ENCODE results near the gene SH3RF3. TPM values are rescaled to one million over a fixed set of nuclear protein-coding genes. Genes with fewer than 3 reads are reported as not detected.

Gene SH3RF3
- total RNA-seq, 1 donor from 2014 or later = 1.7 TPM

GRCh38 chr2:109259671-109260070, 130.7 kb downstream of the SH3RF3 start:
- H3K27me3 Mint-ChIP-seq (ENCODE audit: unreplicated experiment) = peaks cover 4% of the 10 kb centered on the region
- no peak overlapping the region for H3K4me3 Mint-ChIP-seq (ENCODE audit: unreplicated experiment)
- H3K9me3 Mint-ChIP-seq (ENCODE audit: unreplicated experiment) = peaks cover 3% of the 10 kb centered on the region
- DNase-seq = no peak
- no peaks in the 10 kb centered on the region for H3K4me1 Mint-ChIP-seq (ENCODE audit: low read depth, unreplicated experiment)
- TF ChIP-seq, protein P1, sequence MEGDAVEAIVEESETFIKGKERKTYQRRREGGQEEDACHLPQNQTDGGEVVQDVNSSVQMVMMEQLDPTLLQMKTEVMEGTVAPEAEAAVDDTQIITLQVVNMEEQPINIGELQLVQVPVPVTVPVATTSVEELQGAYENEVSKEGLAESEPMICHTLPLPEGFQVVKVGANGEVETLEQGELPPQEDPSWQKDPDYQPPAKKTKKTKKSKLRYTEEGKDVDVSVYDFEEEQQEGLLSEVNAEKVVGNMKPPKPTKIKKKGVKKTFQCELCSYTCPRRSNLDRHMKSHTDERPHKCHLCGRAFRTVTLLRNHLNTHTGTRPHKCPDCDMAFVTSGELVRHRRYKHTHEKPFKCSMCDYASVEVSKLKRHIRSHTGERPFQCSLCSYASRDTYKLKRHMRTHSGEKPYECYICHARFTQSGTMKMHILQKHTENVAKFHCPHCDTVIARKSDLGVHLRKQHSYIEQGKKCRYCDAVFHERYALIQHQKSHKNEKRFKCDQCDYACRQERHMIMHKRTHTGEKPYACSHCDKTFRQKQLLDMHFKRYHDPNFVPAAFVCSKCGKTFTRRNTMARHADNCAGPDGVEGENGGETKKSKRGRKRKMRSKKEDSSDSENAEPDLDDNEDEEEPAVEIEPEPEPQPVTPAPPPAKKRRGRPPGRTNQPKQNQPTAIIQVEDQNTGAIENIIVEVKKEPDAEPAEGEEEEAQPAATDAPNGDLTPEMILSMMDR (IDR thresholded peaks at IDR 0.05; ENCODE audit: partially characterized antibody, unreplicated experiment) = no peak
- H3K27ac Mint-ChIP-seq (ENCODE audit: unreplicated experiment) = no peak overlapping the region
- no peaks in the 10 kb centered on the region for H3K36me3 Mint-ChIP-seq (ENCODE audit: unreplicated experiment)

DNA sequence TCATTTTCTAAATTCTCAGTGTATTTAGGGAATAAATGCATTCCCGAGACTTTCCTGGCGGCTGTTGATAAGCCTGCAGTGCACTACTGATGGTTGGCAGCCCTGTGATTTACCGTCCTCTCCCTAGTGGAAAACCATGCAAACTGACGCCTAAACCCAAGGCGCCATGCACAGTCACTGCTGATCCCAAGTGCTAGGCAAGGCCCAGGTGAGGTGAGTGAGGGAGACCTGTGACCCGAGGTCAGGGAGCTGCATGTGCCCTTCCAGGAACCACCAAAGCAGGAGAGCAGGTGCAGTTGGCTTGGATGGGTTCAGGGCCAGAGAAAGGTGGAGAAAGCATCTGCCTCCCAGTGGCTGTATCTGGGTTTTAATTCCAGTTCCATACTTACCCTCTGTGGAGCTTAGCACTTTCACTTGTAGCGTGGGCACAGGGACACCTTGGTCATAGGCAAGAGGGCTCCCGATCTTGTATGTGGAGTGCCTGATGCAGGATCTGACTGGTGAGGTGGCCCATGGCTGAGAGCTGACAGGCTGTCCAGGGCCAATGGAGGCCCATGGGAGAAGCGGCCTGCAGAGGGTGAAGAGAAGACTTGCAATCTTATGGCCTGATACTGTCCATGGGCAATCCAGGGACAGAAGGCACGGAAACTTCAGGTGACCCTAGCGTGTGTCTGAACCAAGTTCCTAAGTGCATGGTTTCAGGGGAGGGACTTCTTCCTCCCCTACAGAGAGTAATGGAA, 131.3 kb downstream of the SH3RF3 start:
- Mint-ChIP-seq H3K4me3 (ENCODE audit: unreplicated experiment) (no peak overlapping the region), H3K27ac (ENCODE audit: unreplicated experiment) (no peak overlapping the region), H3K36me3 (ENCODE audit: unreplicated experiment) (no peaks in the 10 kb centered on the region), H3K27me3 (ENCODE audit: unreplicated experiment) (peaks cover 4% of the 10 kb centered on the region), H3K9me3 (ENCODE audit: unreplicated experiment) (peaks cover 3% of the 10 kb centered on the region), H3K4me1 (ENCODE audit: low read depth, unreplicated experiment) (no peaks in the 10 kb centered on the region)
- TF ChIP-seq, protein P1 (IDR thresholded peaks at IDR 0.05; ENCODE audit: partially characterized antibody, unreplicated experiment) = no peak
- no peak for DNase-seq

DNA sequence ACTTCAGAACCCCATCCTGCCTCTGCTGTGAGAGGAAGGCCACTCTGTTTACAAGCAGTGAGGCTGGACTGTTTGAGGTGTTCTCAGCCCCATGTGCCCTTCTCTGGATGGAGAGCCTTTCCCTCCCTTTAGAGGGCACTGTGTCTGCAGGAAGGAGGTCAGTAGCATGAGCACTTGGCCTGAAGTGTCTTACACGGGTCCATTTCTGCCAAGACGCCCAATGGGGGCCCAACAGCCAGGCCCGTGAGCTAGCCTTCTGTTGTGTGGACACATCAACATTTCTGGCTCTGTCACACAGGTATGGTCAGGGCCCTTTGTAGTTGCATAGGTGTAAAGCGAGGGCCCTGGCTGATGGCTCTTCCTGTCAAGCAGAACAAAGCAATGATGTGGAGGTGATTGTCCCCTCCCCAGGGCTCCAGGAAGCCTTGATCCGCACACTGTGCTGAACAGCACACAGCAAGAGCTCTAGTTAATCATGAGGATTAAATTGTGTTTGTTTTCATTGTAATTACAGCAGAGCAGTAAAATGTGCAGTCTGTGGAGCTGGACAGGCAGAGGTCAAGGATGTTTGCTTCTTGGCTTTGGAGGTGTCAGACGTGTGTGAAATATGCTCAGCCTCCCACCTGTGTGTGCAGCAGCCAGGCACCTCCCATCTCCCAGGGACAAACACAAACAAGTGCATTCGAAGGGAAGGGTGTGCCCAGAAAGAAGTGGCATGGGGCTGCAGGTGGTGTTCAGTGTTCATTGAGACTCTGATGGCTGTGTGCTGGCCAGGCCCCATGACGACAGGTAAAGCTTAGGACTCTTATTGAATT, 132.1 kb downstream of the SH3RF3 start:
- Mint-ChIP-seq H3K36me3 (ENCODE audit: unreplicated experiment) (no peaks in the 10 kb centered on the region), H3K9me3 (ENCODE audit: unreplicated experiment) (peaks cover 6% of the 10 kb centered on the region), H3K27ac (ENCODE audit: unreplicated experiment) (no peak overlapping the region), H3K4me3 (ENCODE audit: unreplicated experiment) (no peak overlapping the region), H3K4me1 (ENCODE audit: low read depth, unreplicated experiment) (peaks cover 4% of the 10 kb centered on the region), H3K27me3 (ENCODE audit: unreplicated experiment) (peaks cover 4% of the 10 kb centered on the region)
- no peak for DNase-seq
- TF ChIP-seq, protein P1 (IDR thresholded peaks at IDR 0.05; ENCODE audit: partially characterized antibody, unreplicated experiment) = no peak

DNA sequence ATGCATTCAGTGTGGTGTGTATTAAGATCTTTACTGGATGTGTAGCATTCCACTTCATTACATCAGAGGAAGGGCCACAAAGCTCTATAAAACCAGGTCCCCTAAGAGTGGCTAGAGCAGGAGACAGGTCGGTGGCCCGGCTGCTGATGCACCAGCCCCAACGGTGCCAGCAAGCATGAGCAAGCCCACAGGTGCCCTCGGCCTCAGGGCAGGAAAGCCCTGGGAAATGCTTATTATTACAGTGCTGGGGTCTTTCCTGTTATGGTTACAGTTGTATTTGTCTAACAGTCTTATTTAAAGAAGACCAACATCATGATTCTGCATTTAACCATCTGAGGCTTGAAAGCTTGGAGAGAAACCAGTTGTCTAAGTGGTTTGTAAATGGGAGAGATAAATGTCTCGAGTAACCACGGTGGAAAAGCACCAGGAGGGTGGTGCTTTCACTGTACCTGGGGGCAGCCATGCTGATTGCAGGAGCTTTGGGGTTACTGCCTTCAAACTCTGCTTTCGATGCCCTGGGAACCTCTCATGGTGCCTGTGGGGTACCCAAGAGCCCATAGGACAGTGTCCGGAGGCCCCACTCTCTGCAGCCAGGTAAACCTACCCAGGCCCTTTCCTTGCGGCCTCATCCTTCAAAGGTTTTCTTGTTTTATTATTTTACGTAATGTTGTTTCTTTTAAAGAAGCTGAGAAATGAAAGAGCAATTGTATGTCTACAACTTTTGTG, 133.1 kb downstream of the SH3RF3 start:
- H3K4me1 Mint-ChIP-seq (ENCODE audit: low read depth, unreplicated experiment) = peaks cover 6% of the 10 kb centered on the region
- no peak overlapping the region for H3K4me3 Mint-ChIP-seq (ENCODE audit: unreplicated experiment)
- peaks cover 7% of the 10 kb centered on the region for H3K9me3 Mint-ChIP-seq (ENCODE audit: unreplicated experiment)
- H3K36me3 Mint-ChIP-seq (ENCODE audit: unreplicated experiment) = no peaks in the 10 kb centered on the region
- DNase-seq = no peak
- H3K27me3 Mint-ChIP-seq (ENCODE audit: unreplicated experiment) = peaks cover 3% of the 10 kb centered on the region
- TF ChIP-seq, protein P1 (IDR thresholded peaks at IDR 0.05; ENCODE audit: partially characterized antibody, unreplicated experiment) = no peak
- no peak overlapping the region for H3K27ac Mint-ChIP-seq (ENCODE audit: unreplicated experiment)

All from glutamatergic neuron (in vitro differentiated cells).